ENCODE results near the gene DHRS9. TPM values are rescaled to one million over a fixed set of nuclear protein-coding genes. Genes with fewer than 3 reads are reported as not detected.

DHRS9 gene
- total and polyA plus RNA-seq, 4 donors = 1.5 to 17.2 (median 4.0) TPM

DNA sequence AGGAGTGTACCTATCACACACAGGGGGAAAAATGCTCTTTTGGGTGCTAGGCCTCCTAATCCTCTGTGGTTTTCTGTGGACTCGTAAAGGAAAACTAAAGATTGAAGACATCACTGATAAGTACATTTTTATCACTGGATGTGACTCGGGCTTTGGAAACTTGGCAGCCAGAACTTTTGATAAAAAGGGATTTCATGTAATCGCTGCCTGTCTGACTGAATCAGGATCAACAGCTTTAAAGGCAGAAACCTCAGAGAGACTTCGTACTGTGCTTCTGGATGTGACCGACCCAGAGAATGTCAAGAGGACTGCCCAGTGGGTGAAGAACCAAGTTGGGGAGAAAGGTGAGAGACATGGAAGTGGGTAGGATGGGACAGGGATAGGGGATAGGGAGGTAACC is 12.2 kb downstream of the DHRS9 start:
- Histone ChIP-seq H3K9me3 (ENCODE audit: control insufficient read depth in 4 of 4, insufficient read depth in 3 of 4, low read length in 3 of 4) (no peaks in the 10 kb centered on the region), H3K27me3 (ENCODE audit: control insufficient read depth in 3 of 3, insufficient read depth in 3 of 3, low read length in 2 of 3) (no peaks in the 10 kb centered on the region), H3K4me1 (ENCODE audit: control insufficient read depth in 5 of 5, insufficient read depth in 5 of 5, low read length in 5 of 5) (no peaks in the 10 kb centered on the region), H3K27ac (ENCODE audit: low read depth in 1 of 2, low read length in 1 of 2) (no peak overlapping the region), H3K9ac (ENCODE audit: insufficient read depth in 1 of 2, low read length in 2 of 2) (no peak overlapping the region), H3K4me3 (no peak overlapping the region), H3K36me3 (ENCODE audit: control insufficient read depth in 4 of 4, insufficient read depth in 4 of 4, low read length in 4 of 4) (no peaks in the 10 kb centered on the region)
- TF ChIP-seq, protein P1, sequence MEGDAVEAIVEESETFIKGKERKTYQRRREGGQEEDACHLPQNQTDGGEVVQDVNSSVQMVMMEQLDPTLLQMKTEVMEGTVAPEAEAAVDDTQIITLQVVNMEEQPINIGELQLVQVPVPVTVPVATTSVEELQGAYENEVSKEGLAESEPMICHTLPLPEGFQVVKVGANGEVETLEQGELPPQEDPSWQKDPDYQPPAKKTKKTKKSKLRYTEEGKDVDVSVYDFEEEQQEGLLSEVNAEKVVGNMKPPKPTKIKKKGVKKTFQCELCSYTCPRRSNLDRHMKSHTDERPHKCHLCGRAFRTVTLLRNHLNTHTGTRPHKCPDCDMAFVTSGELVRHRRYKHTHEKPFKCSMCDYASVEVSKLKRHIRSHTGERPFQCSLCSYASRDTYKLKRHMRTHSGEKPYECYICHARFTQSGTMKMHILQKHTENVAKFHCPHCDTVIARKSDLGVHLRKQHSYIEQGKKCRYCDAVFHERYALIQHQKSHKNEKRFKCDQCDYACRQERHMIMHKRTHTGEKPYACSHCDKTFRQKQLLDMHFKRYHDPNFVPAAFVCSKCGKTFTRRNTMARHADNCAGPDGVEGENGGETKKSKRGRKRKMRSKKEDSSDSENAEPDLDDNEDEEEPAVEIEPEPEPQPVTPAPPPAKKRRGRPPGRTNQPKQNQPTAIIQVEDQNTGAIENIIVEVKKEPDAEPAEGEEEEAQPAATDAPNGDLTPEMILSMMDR (IDR thresholded peaks at IDR 0.05; ENCODE audit: control extremely low read depth, extremely low read depth) = no peak
- no peak for DNase-seq
- WGBS, 2 donors = 84 to 89% methylated on average over 5 of the region's 5 CpGs
- ATAC-seq (ENCODE audit: insufficient read depth, low FRiP score) = no peak

DNA sequence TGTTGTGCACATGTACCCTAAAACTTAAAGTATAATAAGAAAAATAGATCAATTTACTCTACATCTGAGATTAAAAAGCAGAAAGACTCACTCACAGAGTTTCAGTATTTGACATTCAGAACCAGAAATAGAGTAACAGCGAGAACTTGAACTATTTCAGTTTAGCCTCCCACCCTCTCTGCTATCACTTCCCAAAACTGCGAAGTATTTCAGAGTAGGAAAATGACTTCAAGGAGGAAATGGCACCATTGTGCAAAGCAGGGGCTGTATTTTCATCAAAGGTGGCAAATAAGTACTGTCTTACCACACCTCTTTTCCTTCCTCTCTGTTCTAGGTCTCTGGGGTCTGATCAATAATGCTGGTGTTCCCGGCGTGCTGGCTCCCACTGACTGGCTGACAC is 13.6 kb downstream of the DHRS9 start:
- Histone ChIP-seq H3K27me3 (ENCODE audit: control insufficient read depth in 3 of 3, insufficient read depth in 3 of 3, low read length in 2 of 3) (no peaks in the 10 kb centered on the region), H3K36me3 (ENCODE audit: control insufficient read depth in 4 of 4, insufficient read depth in 4 of 4, low read length in 4 of 4) (no peaks in the 10 kb centered on the region), H3K4me3 (no peak overlapping the region), H3K4me1 (ENCODE audit: control insufficient read depth in 5 of 5, insufficient read depth in 5 of 5, low read length in 5 of 5) (peaks cover 0 to 1% (median 0%) of the 10 kb centered on the region in 5 donors), H3K9me3 (ENCODE audit: control insufficient read depth in 4 of 4, insufficient read depth in 3 of 4, low read length in 3 of 4) (no peaks in the 10 kb centered on the region), H3K9ac (ENCODE audit: insufficient read depth in 1 of 2, low read length in 2 of 2) (no peak overlapping the region), H3K27ac (ENCODE audit: low read depth in 1 of 2, low read length in 1 of 2) (no peak overlapping the region)
- DNase-seq (peak in 1 of 3 donors; percentile 9), ATAC-seq (ENCODE audit: insufficient read depth, low FRiP score) (no peak)
- TF ChIP-seq, protein P1 (IDR thresholded peaks at IDR 0.05; ENCODE audit: control extremely low read depth, extremely low read depth) = no peak
- 25 to 53% methylated on average over 4 of the region's 4 CpGs for WGBS, 2 donors

DNA sequence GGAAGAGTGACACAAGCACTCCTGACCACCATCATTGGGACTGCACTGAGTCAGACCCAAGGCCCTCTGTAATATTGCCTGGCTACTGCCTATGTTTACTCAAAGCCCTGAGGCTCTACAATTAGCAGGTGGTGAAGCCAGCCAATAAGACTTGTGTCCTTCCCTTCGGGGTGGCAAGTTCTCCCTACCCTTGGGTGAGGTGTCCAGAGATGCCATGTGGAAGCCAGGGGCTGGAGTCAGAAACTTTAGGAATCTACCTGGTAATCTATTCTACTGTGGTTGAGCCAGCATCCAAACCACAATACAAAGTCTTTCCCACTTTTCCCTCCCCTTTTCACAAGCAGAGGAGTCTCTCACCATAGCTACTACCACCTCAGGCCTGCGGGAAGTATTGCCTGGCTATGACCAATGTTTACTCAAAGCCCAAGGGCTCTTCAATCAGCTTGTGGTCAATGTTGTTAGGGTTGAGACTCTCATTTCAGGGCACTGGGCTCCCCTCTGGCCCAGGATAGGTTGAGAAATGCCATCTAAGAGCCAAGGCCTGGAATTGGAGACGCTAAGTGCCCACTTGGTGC is 17.6 kb downstream of the DHRS9 start:
- Histone ChIP-seq H3K27me3 (ENCODE audit: control insufficient read depth in 3 of 3, insufficient read depth in 3 of 3, low read length in 2 of 3) (no peaks in the 10 kb centered on the region), H3K4me1 (ENCODE audit: control insufficient read depth in 5 of 5, insufficient read depth in 5 of 5, low read length in 5 of 5) (peaks cover 0 to 4% (median 0%) of the 10 kb centered on the region in 5 donors), H3K36me3 (ENCODE audit: control insufficient read depth in 4 of 4, insufficient read depth in 4 of 4, low read length in 4 of 4) (no peaks in the 10 kb centered on the region), H3K27ac (ENCODE audit: low read depth in 1 of 2, low read length in 1 of 2) (peak overlapping the region in 1 of 2 donors; percentile 71), H3K9ac (ENCODE audit: insufficient read depth in 1 of 2, low read length in 2 of 2) (no peak overlapping the region), H3K9me3 (ENCODE audit: control insufficient read depth in 4 of 4, insufficient read depth in 3 of 4, low read length in 3 of 4) (no peaks in the 10 kb centered on the region), H3K4me3 (no peak overlapping the region)
- TF ChIP-seq, protein P1 (IDR thresholded peaks at IDR 0.05; ENCODE audit: control extremely low read depth, extremely low read depth) = no peak
- 68 to 91% methylated on average over 3 of the region's 3 CpGs for WGBS, 2 donors
- ATAC-seq (ENCODE audit: insufficient read depth, low FRiP score) (peak; percentile 68), DNase-seq (no peak)
